Measurements from ENCODE around the gene REEP6.

The REEP6 gene

GRCh38 chr19:1540365-1540925 is 49.5 kb downstream of the REEP6 start:
- Histone ChIP-seq H3K4me1 (ENCODE audit: low read depth, poor library complexity, severe bottlenecking) (no peaks in the 10 kb centered on the region), H2AFZ (ENCODE audit: low read depth) (no peak overlapping the region), H3K79me2 (ENCODE audit: insufficient read depth, low read depth) (no peaks in the 10 kb centered on the region), H3K9ac (no peak overlapping the region), H3K4me2 (no peak overlapping the region), H3K4me3 (IDR thresholded peaks at IDR 0.05; ENCODE audit: insufficient read depth, low read depth, low read length) (no peak overlapping the region), H4K20me1 (ENCODE audit: insufficient read depth) (no peaks in the 10 kb centered on the region), H3K27ac (no peak overlapping the region), H3K36me3 (ENCODE audit: insufficient read depth) (no peaks in the 10 kb centered on the region), H3K27me3 (ENCODE audit: insufficient read depth, low read depth) (peaks cover 81% of the 10 kb centered on the region)
- no peak for TF ChIP-seq CTCF (conservative IDR thresholded peaks at IDR 0.05; ENCODE audit: low read depth, low read length)
